Sigmoid colon (tissue), 7 donors: Measurements from ENCODE around the gene MBP. TPM values are rescaled to one million over a fixed set of nuclear protein-coding genes. Genes with fewer than 3 reads are reported as not detected.
A peak's percentile ranks its signal among the peaks of the same experiment; 100 is the strongest.

Source experiments
- DNase-seq: peaks from one replicate; pipeline ENCODE4 v3.0.0-alpha.2; 2019
- H3K27ac ChIP-seq, 4 donors: fragments of 200-600 bp; sonication (generic); one replicate each; pipeline ENCODE4 v1.5.1; 2016 to 2019; ENCODE audit warnings: mild to moderate bottlenecking in 1 of 4
- H3K27me3 ChIP-seq, 3 donors: fragments of 200-600 bp; sonication (generic); one replicate each; pipeline ENCODE4 v1.5.1; 2019; ENCODE audit warnings: mild to moderate bottlenecking in 1 of 3
- H3K36me3 ChIP-seq, 4 donors: fragments of 200-600 bp; sonication (generic); one replicate each; pipeline ENCODE4 v1.5.1; 2016 to 2019
- H3K4me1 ChIP-seq, 4 donors: fragments of 200-600 bp; sonication (generic); one replicate each; pipeline ENCODE4 v1.5.1; 2017 to 2019
- H3K4me3 ChIP-seq, 4 donors: fragments of 200-600 bp; sonication (generic); one replicate each; pipeline ENCODE4 v1.5.1; 2017 to 2019; ENCODE audit warnings: mild to moderate bottlenecking in 2 of 4, moderate library complexity in 1 of 4
- H3K9me3 ChIP-seq, 4 donors: fragments of 200-600 bp in 3 of 4; sonication (generic) in 3 of 4; one replicate each; pipeline versions ENCODE4 v1.5.1 to v1.6.1; 2013 to 2019
- EP300 ChIP-seq, 4 donors: sonication (generic); formaldehyde crosslinking; IDR thresholded peaks; one replicate each; pipeline ENCODE4 v1.6.1; 2017; ENCODE audit warnings: antibody characterized with exemption in 4 of 4
- POLR2A ChIP-seq, 2 donors: fragments of 450-650 bp; IDR thresholded peaks; one replicate each; pipeline ENCODE4 v1.6.1; 2016; ENCODE audit warnings: antibody characterized with exemption in 2 of 2, mild to moderate bottlenecking in 2 of 2, moderate library complexity in 2 of 2
- POLR2AphosphoS5 ChIP-seq, 4 donors: sonication (generic); formaldehyde crosslinking; IDR thresholded peaks; one replicate each; pipeline ENCODE4 v1.6.1; 2017; ENCODE audit warnings: antibody characterized with exemption in 4 of 4
- WGBS, 2 donors: extraction: QIAGEN DNeasy Blood & Tissue Kit; methylation state at CpG; one replicate each; pipeline ENCODE4 v1.1.7; 2013; 5-methylcytosine and 5-hydroxymethylcytosine counted together
- intact Hi-C: fragments of 100-400 bp; cut with DNase I; formaldehyde crosslinking; loops from one replicate; pipeline ENCODE4 v1.15.1; 2023
- polyA plus RNA-seq, 3 donors: library from polyadenylated mRNA; stranded (reverse); fragments of 200-250 nt; gene quantifications; one replicate each; pipeline ENCODE4 v1.2.3, GENCODE V29; 2013
- total RNA-seq, 4 donors: library from RNA; depleted of rRNA; stranded (reverse); fragments of >200 nt; gene quantifications; one replicate each; pipeline ENCODE4 v1.1.0, GENCODE V29; 2016
- TF ChIP-seq, protein P1 (sequence below), 4 experiments: fragments of 450-650 bp in 3 of 4; fragments of 200-600 bp in 1 of 4; IDR thresholded peaks; one replicate each; pipeline ENCODE4 v1.5.1; 2016 to 2019; ENCODE audit warnings: antibody characterized with exemption in 4 of 4, mild to moderate bottlenecking in 3 of 4, moderate library complexity in 2 of 4
- donor health status: healthy with polysubstance abuse.
- donor health status: Bipolar disorder and iron deficiency.
- donor health status: healthy.

MBP gene
- total and polyA plus RNA-seq, 7 donors: 18.3 to 30.7 (median 24.0) TPM

DNA sequence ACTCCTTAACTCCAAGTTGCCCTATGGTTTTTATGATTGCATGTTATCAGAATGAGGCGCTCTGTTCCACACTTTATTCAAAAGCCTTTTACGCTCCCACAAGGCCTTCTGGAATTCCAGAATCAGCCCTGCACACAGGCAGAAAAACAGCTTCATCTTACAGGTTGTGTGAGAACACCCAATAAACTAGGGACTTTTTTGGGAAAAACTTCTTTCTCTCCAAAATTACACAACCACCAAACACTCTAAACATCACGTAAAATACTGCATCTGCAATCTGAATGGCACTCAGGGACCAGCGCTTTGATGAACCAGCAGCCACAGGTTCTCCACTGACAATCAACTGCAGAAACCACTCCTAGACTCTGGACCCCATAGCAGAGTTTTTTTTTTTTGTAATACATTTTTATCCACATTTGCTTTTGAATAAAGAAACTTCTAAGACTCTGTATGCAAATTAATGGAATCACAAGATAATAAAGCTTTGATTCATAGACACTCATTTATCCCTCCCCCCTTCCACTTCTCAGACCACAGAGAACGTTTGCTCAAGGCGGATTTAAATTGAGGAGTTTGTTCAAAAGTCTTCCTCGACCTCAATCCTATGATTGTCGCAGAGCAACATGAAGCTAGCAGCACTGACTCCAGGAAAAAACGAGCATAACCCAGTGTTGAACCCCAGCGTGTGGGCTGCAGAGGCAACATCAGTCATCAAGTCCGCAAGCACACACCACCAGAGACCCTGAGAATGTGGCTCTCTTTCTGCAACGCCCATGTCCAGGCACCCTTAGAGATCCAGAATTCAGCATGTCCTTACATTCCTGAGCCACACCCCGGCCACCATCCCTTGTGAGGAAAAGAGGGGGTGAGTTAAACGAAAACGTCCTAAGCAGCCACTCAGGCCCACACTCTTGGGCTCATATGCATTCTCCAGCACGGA, 116.5 kb downstream of the MBP start:
- Histone ChIP-seq H3K4me1 (peaks cover 0 to 13% (median 3%) of the 10 kb centered on the region in 4 donors), H3K27ac (no peak overlapping the region), H3K36me3 (peaks cover 0 to 8% (median 0%) of the 10 kb centered on the region in 4 donors), H3K4me3 (no peak overlapping the region), H3K9me3 (no peaks in the 10 kb centered on the region), H3K27me3 (no peaks in the 10 kb centered on the region)
- no peak for DNase-seq
- TF ChIP-seq POLR2AphosphoS5 (IDR thresholded peaks at IDR 0.05) (no peak), POLR2A (IDR thresholded peaks at IDR 0.05) (no peak), EP300 (IDR thresholded peaks at IDR 0.05) (no peak)
- TF ChIP-seq, protein P1, sequence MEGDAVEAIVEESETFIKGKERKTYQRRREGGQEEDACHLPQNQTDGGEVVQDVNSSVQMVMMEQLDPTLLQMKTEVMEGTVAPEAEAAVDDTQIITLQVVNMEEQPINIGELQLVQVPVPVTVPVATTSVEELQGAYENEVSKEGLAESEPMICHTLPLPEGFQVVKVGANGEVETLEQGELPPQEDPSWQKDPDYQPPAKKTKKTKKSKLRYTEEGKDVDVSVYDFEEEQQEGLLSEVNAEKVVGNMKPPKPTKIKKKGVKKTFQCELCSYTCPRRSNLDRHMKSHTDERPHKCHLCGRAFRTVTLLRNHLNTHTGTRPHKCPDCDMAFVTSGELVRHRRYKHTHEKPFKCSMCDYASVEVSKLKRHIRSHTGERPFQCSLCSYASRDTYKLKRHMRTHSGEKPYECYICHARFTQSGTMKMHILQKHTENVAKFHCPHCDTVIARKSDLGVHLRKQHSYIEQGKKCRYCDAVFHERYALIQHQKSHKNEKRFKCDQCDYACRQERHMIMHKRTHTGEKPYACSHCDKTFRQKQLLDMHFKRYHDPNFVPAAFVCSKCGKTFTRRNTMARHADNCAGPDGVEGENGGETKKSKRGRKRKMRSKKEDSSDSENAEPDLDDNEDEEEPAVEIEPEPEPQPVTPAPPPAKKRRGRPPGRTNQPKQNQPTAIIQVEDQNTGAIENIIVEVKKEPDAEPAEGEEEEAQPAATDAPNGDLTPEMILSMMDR (IDR thresholded peaks at IDR 0.05): no peak
- whole genome bisulfite sequencing, 2 donors: 85 to 90% methylated on average over 16 of the region's 16 CpGs
- intact Hi-C loops: no loop called here

DNA sequence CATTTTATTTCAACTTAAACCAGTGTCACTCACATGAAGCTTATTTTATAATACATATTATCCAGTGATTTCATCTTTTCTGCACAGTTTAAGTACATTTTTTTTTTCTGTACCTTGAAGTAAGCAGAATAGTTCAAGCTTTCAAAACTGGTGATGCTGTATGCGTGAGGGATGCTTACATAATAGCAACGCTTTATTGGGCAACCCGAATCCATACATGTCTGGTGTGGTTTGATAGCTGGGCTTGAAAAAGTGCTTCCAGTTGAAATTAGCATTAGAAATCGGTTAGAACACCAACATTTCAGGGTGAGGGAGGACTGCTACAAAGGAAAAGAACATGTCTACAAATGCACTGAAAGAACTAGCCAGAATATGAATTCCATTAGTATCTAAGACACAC, 117.4 kb downstream of the MBP start:
- intact Hi-C loops: no loop called here
- H3K9me3 ChIP-seq: no peaks in the 10 kb centered on the region
- TF ChIP-seq POLR2AphosphoS5 (IDR thresholded peaks at IDR 0.05): no peak
- H3K36me3 ChIP-seq: peaks cover 0 to 8% (median 0%) of the 10 kb centered on the region in 4 donors
- peaks cover 0 to 13% (median 3%) of the 10 kb centered on the region in 4 donors for H3K4me1 ChIP-seq
- DNase-seq: no peak
- WGBS, 2 donors: 86 to 90% methylated on average over 4 of the region's 4 CpGs
- no peak overlapping the region for H3K4me3 ChIP-seq
- H3K27me3 ChIP-seq: no peaks in the 10 kb centered on the region
- peak overlapping the region in 1 of 4 donors; percentile 57 for H3K27ac ChIP-seq

DNA sequence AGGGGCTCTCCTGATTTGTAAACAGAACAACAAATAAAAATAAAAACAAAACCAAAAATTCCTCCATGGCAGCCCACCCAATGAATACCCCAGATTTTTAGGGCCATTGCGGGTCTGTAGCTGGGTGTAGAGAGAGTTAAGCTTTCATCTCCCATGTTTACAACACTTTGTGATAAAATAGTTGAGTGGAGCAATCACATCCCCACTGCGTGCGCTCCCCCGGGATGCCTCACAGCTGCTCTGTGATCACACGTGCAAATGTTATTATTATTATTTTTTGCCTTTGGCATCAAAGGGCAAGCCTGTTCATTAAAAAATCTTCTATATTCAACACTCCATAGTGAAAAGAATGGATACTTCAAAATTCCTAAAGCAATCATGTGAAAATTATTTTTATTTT, 118.0 kb downstream of the MBP start:
- peaks cover 0 to 8% (median 0%) of the 10 kb centered on the region in 4 donors for H3K36me3 ChIP-seq
- no peaks in the 10 kb centered on the region for H3K9me3 ChIP-seq
- TF ChIP-seq, protein P1 (IDR thresholded peaks at IDR 0.05): no peak
- TF ChIP-seq EP300 (IDR thresholded peaks at IDR 0.05) (no peak), POLR2A (IDR thresholded peaks at IDR 0.05) (no peak), POLR2AphosphoS5 (IDR thresholded peaks at IDR 0.05) (no peak)
- no peaks in the 10 kb centered on the region for H3K27me3 ChIP-seq
- peaks cover 0 to 13% (median 3%) of the 10 kb centered on the region in 4 donors for H3K4me1 ChIP-seq
- DNase-seq: no peak
- H3K4me3 ChIP-seq: no peak overlapping the region
- peak overlapping the region; percentile 33 to 61 (median 49) for H3K27ac ChIP-seq
- intact Hi-C loops: no loop called here
- WGBS, 2 donors: 87 to 92% methylated on average over 5 of the region's 5 CpGs

DNA sequence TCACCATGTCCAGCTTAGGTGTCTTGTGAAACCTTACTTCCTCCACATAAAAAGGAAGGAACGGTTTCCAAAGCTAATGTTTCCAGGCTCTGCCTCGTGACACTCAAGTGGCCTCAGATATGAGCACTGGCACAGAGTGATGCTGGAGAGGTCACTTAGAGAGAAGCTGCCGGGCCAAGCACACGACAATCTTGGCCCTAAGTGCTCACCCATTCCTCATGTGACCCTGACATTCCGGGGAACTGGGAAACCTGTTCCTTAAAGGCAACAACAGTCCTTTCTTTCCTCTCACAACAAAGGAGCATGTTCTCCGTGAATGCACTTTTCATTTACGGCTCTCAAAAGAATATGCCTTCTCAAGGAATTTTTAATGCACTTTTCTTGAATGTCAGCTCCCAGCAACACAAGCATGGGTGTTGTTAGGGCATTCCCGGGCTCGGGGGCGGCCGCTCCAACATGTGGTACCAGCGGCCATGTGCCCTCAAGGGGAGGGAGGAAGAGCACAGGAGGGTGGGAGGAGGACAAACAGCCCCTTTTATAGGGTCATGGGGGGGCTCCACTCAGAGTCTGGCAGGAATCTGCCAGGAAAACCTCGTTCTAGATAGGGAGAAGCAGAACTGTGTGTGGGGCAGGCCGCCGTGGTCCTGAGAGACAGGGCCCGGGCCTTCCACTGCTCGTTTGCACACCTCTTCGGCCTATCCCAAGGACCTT, 118.6 kb downstream of the MBP start:
- H3K27ac ChIP-seq: peak overlapping the region; percentile 33 to 61 (median 49)
- peaks cover 0 to 8% (median 0%) of the 10 kb centered on the region in 4 donors for H3K36me3 ChIP-seq
- H3K4me3 ChIP-seq: no peak overlapping the region
- 86 to 88% methylated on average over 18 of the region's 18 CpGs for WGBS, 2 donors
- H3K27me3 ChIP-seq: no peaks in the 10 kb centered on the region
- no peaks in the 10 kb centered on the region for H3K9me3 ChIP-seq
- peaks cover 0 to 13% (median 3%) of the 10 kb centered on the region in 4 donors for H3K4me1 ChIP-seq
- TF ChIP-seq POLR2A (IDR thresholded peaks at IDR 0.05) (no peak), EP300 (IDR thresholded peaks at IDR 0.05) (peak in 1 of 4 donors; percentile 52), POLR2AphosphoS5 (IDR thresholded peaks at IDR 0.05) (peak; percentile 19 to 53 (median 38))
- TF ChIP-seq, protein P1 (IDR thresholded peaks at IDR 0.05): no peak
- intact Hi-C loops: no loop called here
- DNase-seq: peak; percentile 89
